Calu3 (cell line): Measurements from ENCODE around the gene GJA1. TPM values are rescaled to one million over a fixed set of nuclear protein-coding genes. Genes with fewer than 3 reads are reported as not detected.

Experiments
- BruUV-seq: library from RNA; stranded (reverse); fragments of 400-500 nt; replicated peaks from 2 replicates; lab custom pipeline; 2021; lab: Mats Ljungman, UMichigan
- CTCF ChIA-PET: fragments of 300-600 bp; sonication (Branson Sonifier 250); formaldehyde crosslinking; loops from one replicate; lab custom pipeline; 2022; ENCODE audit warnings: antibody characterized with exemption; lab: Charles Lee
- DNase-seq: peaks from one replicate; pipeline ENCODE4 v3.0.0; 2022
- H3K27ac Mint-ChIP-seq: one replicate; pipeline ENCODE4 v1.8.0; 2022; ENCODE audit warnings: mixed read lengths; ENCODE audit not compliant: unreplicated experiment
- H3K27me3 Mint-ChIP-seq: one replicate; pipeline ENCODE4 v1.8.0; 2022; ENCODE audit warnings: mixed read lengths; ENCODE audit not compliant: unreplicated experiment
- H3K36me3 Mint-ChIP-seq: one replicate; pipeline ENCODE4 v1.8.0; 2022; ENCODE audit warnings: mild to moderate bottlenecking, moderate library complexity, mixed read lengths; ENCODE audit not compliant: insufficient read depth, unreplicated experiment
- H3K4me1 Mint-ChIP-seq: one replicate; pipeline ENCODE4 v1.8.0; 2022; ENCODE audit warnings: mild to moderate bottlenecking, low read depth, mixed read lengths; ENCODE audit not compliant: unreplicated experiment
- H3K4me3 Mint-ChIP-seq: one replicate; pipeline ENCODE4 v1.8.0; 2022; ENCODE audit warnings: mild to moderate bottlenecking, low read depth, moderate library complexity, mixed read lengths; ENCODE audit not compliant: unreplicated experiment
- H3K9me3 Mint-ChIP-seq: one replicate; pipeline ENCODE4 v1.8.0; 2022; ENCODE audit warnings: low read depth, mixed read lengths; ENCODE audit not compliant: unreplicated experiment
- intact Hi-C: fragments of 100-400 bp; cut with micrococcal nuclease; formaldehyde crosslinking; loops from one replicate; pipeline ENCODE4 v1.10.0; 2022; ENCODE audit not compliant: unreplicated experiment
- total RNA-seq: library from RNA; stranded (reverse); gene quantifications from 2 replicates; pipeline ENCODE4 v1.2.3, GENCODE V29; 2022
- TF ChIP-seq, protein P1 (sequence below): fragments of 200-600 bp; IDR thresholded peaks from one replicate; pipeline ENCODE4 v1.8.0; 2022; ENCODE audit warnings: antibody characterized with exemption; ENCODE audit not compliant: unreplicated experiment

The GJA1 gene
- total RNA-seq, 1 experiment from 2014 or later, result 211 TPM

DNA sequence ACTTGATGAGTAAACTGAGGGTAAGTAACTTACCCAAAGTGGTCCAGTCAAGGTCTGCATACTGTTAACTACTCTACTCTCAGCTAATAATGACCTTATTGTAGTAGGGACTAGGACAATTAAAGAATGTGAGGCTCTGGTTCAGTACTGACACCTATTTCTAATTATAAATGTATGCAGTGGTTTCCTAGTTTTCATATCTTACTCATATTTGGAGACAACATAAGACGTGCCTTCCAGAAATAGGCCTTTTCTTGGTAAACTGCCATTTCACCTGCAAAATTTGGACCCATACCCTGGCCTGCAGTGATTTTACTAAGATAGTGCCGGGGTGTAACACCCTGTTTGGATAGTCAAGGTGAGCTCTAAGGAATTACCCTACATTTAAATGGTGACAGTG lies 24.7 kb downstream of the GJA1 start:
- no TSS peak for BruUV-seq
- no peaks in the 10 kb centered on the region for H3K36me3 Mint-ChIP-seq
- no peak for DNase-seq
- no peaks in the 10 kb centered on the region for H3K27me3 Mint-ChIP-seq
- intact Hi-C loops, result no loop called here
- CTCF ChIA-PET, result no interaction called here
- H3K4me1 Mint-ChIP-seq, result peaks cover 5% of the 10 kb centered on the region
- H3K4me3 Mint-ChIP-seq, result no peak overlapping the region
- TF ChIP-seq, protein P1, sequence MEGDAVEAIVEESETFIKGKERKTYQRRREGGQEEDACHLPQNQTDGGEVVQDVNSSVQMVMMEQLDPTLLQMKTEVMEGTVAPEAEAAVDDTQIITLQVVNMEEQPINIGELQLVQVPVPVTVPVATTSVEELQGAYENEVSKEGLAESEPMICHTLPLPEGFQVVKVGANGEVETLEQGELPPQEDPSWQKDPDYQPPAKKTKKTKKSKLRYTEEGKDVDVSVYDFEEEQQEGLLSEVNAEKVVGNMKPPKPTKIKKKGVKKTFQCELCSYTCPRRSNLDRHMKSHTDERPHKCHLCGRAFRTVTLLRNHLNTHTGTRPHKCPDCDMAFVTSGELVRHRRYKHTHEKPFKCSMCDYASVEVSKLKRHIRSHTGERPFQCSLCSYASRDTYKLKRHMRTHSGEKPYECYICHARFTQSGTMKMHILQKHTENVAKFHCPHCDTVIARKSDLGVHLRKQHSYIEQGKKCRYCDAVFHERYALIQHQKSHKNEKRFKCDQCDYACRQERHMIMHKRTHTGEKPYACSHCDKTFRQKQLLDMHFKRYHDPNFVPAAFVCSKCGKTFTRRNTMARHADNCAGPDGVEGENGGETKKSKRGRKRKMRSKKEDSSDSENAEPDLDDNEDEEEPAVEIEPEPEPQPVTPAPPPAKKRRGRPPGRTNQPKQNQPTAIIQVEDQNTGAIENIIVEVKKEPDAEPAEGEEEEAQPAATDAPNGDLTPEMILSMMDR, result no peak
- H3K9me3 Mint-ChIP-seq, result no peaks in the 10 kb centered on the region
- H3K27ac Mint-ChIP-seq, result no peak overlapping the region

DNA sequence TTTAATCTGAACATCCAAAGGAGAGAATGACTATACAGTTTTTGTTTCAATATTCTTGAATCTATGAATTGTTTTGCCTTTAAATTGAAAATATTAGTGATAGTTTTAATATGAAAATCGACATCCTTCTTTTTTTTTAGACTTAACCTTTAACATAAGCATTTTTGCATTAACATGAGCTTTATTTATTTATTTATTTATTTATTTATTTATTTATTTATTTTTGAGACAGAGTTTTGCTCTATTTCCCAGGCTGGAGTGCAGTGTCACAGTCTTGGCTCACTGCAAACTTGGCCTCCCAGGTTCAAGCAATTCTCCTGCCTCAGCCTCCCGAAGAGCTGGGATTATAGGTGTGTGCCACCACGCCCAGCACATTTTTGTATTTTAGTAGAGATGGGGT lies 27.6 kb downstream of the GJA1 start:
- CTCF ChIA-PET, result no interaction called here
- DNase-seq, result no peak
- Mint-ChIP-seq H3K4me3 (no peak overlapping the region), H3K4me1 (peaks cover 9% of the 10 kb centered on the region), H3K27me3 (no peaks in the 10 kb centered on the region), H3K9me3 (no peaks in the 10 kb centered on the region), H3K27ac (no peak overlapping the region), H3K36me3 (no peaks in the 10 kb centered on the region)
- TF ChIP-seq, protein P1, result no peak
- intact Hi-C loops, result no loop called here
- no TSS peak for BruUV-seq

DNA sequence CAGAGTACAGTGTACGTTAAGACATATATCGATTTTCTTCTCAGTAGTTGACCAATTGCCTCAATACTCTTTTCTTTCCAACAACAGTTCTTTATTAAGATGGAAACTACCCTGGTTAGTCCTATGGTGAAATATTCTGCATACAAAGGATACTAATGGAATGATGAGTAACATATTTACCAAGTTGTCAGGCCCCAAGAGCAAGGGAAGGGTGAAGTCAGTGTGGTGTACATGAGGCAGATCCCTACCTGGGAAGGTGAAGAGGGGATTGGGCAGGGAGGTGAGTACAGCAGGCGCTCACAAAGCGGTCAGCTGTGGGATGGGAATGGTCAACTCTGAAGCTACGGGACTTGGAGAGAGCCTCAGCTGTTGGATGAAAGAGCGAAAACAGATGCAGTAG lies 29.7 kb downstream of the GJA1 start:
- Mint-ChIP-seq H3K9me3 (no peaks in the 10 kb centered on the region), H3K27ac (no peak overlapping the region), H3K4me3 (no peak overlapping the region), H3K36me3 (no peaks in the 10 kb centered on the region), H3K4me1 (peaks cover 9% of the 10 kb centered on the region), H3K27me3 (no peaks in the 10 kb centered on the region)
- no TSS peak for BruUV-seq
- peak; percentile 2 for DNase-seq
- CTCF ChIA-PET, result no interaction called here
- TF ChIP-seq, protein P1, result no peak
- intact Hi-C loops, result no loop called here

DNA sequence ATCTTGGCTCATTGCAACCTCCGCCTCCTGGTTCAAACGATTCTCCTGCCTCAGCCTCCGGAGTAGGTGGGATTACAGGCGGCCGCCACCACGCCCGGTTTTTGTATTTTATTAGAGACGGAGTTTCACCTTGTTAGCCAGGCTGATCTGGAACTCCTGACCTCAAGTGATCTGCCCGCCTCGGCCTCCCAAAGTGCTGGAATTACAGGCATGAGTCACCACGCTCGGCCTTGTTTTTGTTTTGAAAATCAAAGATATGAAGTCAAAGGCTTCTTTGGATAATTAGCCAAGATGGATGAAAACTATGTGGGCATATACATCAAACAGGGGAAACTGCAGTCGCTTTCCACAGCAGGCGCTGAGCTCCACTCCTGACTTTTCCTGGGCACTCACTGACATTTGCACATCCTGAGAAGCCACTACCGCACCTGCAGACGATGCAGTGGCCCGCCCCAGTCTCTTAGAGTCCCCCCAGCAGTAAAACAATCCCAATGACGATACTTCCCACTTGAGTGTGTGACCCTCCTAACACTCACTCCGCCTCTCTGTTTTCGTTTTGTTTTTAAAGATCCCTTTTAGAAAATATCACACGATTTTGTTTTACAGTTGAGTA lies 44.1 kb downstream of the GJA1 start:
- intact Hi-C loops, result no loop called here
- H3K36me3 Mint-ChIP-seq, result no peaks in the 10 kb centered on the region
- H3K9me3 Mint-ChIP-seq, result no peaks in the 10 kb centered on the region
- no TSS peak for BruUV-seq
- no peak overlapping the region for H3K27ac Mint-ChIP-seq
- no peak overlapping the region for H3K4me3 Mint-ChIP-seq
- CTCF ChIA-PET, result no interaction called here
- TF ChIP-seq, protein P1, result no peak
- H3K27me3 Mint-ChIP-seq, result no peaks in the 10 kb centered on the region
- DNase-seq, result no peak
- no peaks in the 10 kb centered on the region for H3K4me1 Mint-ChIP-seq
